CD4-positive, alpha-beta T cell treated with Interferon gamma for 1 hour (primary cell): ENCODE measurements around the gene P3H2.
"Not testable (repeated sequence)": the region's sequence is repeated elsewhere in the genome, so short reads cannot be mapped to it uniquely, and the experiment has no call there.

Experiments used
- DNase-seq: peaks from one replicate; pipeline ENCODE4 v3.0.0-alpha.2; 2020

The P3H2 gene

GRCh38 chr3:190079173-190079572, 41.5 kb downstream of the P3H2 start:
- not testable (repeated sequence) for DNase-seq

- no peak for DNase-seq
These were observed 43.2 kb downstream of the P3H2 start for GRCh38 chr3:190077395-190078045.

GRCh38 chr3:190076601-190077394, 43.9 kb downstream of the P3H2 start:
- DNase-seq = no peak

- no peak for DNase-seq
These were observed 44.6 kb downstream of the P3H2 start for GRCh38 chr3:190076136-190076535.

- DNase-seq = no peak
These were observed 45.9 kb downstream of the P3H2 start for GRCh38 chr3:190074817-190075216.

- DNase-seq = no peak
These were observed 47.3 kb downstream of the P3H2 start for GRCh38 chr3:190073264-190074008.

- no peak for DNase-seq
These were observed 47.8 kb downstream of the P3H2 start for GRCh38 chr3:190072856-190073255.

- not testable (repeated sequence) for DNase-seq
These were observed 48.8 kb downstream of the P3H2 start for GRCh38 chr3:190071921-190072320.

- no peak for DNase-seq
These were observed 49.9 kb downstream of the P3H2 start for GRCh38 chr3:190070622-190071347.

- no peak for DNase-seq
These were observed 55.5 kb downstream of the P3H2 start for GRCh38 chr3:190065204-190065603.

GRCh38 chr3:190064659-190065058, 56.0 kb downstream of the P3H2 start:
- no peak for DNase-seq

- DNase-seq = no peak
These were observed 56.6 kb downstream of the P3H2 start for GRCh38 chr3:190064112-190064511.

GRCh38 chr3:190063490-190063889, 57.2 kb downstream of the P3H2 start:
- DNase-seq = no peak

- no peak for DNase-seq
These were observed 60.4 kb downstream of the P3H2 start for GRCh38 chr3:190060192-190060775.

- DNase-seq = no peak
These were observed 61.5 kb downstream of the P3H2 start for GRCh38 chr3:190059242-190059590.

GRCh38 chr3:190058521-190059241, 62.0 kb downstream of the P3H2 start:
- no peak for DNase-seq

GRCh38 chr3:190056742-190057141, 64.0 kb downstream of the P3H2 start:
- DNase-seq = no peak

GRCh38 chr3:190055773-190056172, 64.9 kb downstream of the P3H2 start:
- DNase-seq = no peak

- DNase-seq = no peak
These were observed 66.6 kb downstream of the P3H2 start for GRCh38 chr3:190053919-190054672.

GRCh38 chr3:190051641-190052040, 69.1 kb downstream of the P3H2 start:
- DNase-seq = no peak

GRCh38 chr3:190048932-190049441, 71.7 kb downstream of the P3H2 start:
- no peak for DNase-seq
